Germinal center (tissue), 1 donor: ENCODE results near the gene CTPS2.
"Not testable (repeated sequence)": the region's sequence is repeated elsewhere in the genome, so short reads cannot be mapped to it uniquely, and the experiment has no call there.

ENCODE experiments used
- DNase-seq: peaks from one replicate; pipeline ENCODE4 v3.0.0; 2012; ENCODE audit warnings: mixed read lengths, low spot score

Gene CTPS2

GRCh38 chrX:16603822-16604221, 108.6 kb downstream of the CTPS2 start:
- no peak for DNase-seq

DNA sequence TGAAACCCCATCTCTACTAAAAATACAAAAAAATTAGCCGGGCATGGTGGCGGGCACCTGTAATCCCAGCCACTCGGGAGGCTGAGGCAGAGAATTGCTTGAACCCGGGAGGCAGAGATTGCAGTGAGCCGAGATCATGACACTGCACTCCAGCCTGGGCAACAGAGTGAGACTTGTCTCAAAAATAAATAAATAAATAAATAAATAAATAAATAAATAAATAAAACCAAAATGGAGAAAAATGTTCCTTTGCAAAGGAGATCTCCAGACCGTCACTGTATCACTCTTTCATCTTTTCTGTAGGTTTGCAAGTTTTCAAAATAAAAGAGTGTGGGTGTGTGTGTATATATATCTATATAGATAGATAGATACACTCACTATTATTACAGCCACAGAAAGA, 109.2 kb downstream of the CTPS2 start:
- not testable (repeated sequence) for DNase-seq

DNA sequence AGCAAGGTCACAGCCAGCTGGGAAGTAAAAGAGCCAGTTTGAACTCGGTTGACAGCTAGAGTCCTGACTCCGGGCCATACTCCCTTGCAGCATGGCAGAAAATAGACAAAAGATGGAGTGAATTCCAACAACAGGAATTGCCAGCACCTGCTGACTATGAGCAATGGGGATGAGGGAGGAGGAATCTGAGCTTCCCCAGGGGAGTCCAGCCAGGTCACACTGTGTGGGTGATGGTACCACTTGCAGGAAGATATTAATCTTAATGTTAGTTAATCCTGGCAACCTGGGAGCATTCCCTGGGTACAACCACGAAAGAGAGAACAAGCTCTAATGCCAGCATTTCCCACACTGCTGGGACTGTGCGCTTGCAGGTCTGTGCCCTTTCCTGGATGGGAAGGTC, 110.6 kb downstream of the CTPS2 start:
- no peak for DNase-seq

GRCh38 chrX:16594490-16594889, 118.0 kb downstream of the CTPS2 start:
- no peak for DNase-seq

DNA sequence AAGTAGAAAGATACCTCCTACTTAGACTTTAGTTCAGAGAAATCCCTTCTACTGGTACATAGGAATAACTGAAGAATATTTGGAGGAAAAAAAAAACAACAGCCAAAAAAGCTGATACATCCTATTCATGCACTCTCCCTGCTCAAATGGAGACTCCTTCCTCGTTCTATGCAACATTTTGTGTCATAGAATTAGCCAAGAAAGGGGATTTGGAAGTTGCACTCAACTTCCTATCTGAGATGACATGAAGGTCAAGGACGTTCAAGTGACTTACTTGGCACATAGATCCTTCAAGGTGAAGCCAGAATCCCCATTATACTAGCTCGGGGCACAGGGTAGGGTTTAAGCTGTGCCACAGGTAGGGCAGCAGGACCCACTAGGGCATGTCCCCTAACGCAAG, 118.7 kb downstream of the CTPS2 start:
- no peak for DNase-seq

- DNase-seq, result no peak
These were observed 120.2 kb downstream of the CTPS2 start for GRCh38 chrX:16592194-16592770.

DNA sequence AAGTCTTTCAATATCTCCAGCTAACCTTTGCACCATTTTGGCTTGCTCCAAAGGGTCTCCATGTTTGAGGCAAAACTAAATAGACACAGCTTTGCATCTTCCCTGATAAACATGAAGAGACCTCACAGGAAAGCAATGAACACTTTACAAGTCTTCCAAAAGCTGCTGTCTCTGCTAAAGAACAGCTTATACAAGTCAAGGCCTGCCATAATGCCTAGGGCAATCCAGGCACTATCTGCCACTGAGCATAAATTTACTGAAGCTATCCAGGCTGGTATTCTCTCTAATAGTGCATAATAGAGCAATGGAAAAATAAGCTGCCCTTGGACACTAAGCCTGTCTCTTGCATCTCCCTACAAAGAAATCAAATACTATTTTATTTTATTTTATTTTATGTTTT, 122.6 kb downstream of the CTPS2 start:
- no peak for DNase-seq

- DNase-seq, result no peak
These were observed 123.3 kb downstream of the CTPS2 start for GRCh38 chrX:16589211-16589610.

GRCh38 chrX:16588266-16588665, 124.2 kb downstream of the CTPS2 start:
- DNase-seq, result no peak

GRCh38 chrX:16587836-16588235, 124.6 kb downstream of the CTPS2 start:
- no peak for DNase-seq

- DNase-seq, result no peak
These were observed 125.9 kb downstream of the CTPS2 start for GRCh38 chrX:16586377-16587112.

- DNase-seq, result no peak
These were observed 126.7 kb downstream of the CTPS2 start for GRCh38 chrX:16585486-16586376.

DNA sequence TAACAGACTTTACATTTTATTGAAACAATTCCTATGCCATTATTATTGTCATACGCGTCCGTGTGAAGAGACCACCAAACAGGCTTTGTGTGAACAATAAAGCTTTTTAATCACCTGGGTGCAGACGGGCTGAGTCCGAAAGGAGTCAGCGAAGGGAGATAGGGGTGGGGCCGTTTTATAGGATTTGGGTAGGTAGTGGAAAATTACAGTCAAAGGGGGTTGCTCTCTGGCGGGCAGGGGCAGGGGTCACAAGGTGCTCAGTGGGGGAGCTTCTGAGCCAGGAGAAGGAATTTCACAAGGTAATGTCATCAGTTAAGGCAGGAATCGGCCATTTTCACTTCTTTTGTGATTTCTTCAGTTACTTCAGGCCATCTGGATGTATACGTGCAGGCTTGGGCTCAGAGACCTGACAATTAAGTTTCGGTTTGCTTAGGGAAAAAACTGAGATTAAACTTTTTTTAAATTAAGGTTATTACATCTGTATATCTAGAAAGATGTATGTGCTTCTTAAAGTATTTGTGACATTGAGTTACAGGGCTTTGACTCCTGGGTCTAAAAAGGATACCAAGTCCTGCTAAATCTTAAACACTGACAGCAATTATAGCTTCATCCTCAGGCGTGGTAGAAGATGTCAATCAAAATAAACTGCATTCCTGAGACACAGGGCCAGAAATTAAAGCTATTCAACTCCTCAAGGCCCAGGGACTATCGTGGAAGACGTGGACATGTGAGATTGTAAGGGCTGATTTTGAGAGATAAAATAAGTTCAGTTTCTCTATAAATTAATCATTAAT, 132.3 kb downstream of the CTPS2 start:
- not testable (repeated sequence) for DNase-seq

GRCh38 chrX:16579517-16579916, 133.0 kb downstream of the CTPS2 start:
- DNase-seq, result no peak

DNA sequence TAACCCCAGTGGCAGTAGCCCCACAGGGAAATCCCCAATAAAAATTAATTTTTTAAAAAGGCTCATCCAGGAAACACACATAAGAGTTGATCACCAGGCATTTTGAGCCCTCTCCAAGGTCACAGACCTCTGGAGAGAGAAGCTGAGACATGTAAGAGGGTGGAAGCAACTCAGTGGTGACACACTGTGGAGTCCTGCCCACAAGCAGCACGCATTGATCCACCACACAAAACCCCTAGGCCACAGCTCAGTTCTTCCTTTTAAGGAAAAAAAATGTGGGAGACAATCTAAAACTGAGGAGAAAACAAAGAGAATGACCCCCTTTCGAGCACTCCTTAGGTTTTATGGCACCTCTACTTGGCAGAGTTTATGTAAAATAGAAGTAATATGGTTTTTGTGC, 134.3 kb downstream of the CTPS2 start:
- no peak for DNase-seq

- no peak for DNase-seq
These were observed 134.9 kb downstream of the CTPS2 start for GRCh38 chrX:16577483-16578029.

- not testable (repeated sequence) for DNase-seq
These were observed 137.1 kb downstream of the CTPS2 start for GRCh38 chrX:16575388-16575787.

DNA sequence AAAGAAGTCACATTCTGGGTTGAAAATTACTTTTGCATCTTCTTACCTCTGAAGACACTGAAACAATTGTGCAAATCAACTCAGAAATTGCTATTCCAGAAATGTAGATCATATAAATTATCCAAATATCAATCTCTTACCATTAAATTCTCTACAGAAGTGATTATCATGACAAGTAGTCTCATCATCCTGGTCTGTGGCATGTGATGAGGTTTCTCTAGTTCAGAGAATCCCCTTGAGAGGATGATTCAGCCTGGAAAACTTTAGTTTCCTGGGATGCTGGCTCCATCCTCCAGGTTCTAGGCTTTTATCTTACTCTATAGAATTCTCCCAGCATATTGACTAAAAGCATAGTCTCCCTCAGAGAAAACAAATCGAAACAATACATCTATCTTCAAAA, 138.7 kb downstream of the CTPS2 start:
- no peak for DNase-seq

GRCh38 chrX:16567681-16568080, 144.8 kb downstream of the CTPS2 start:
- DNase-seq, result no peak

- DNase-seq, result no peak
These were observed 145.9 kb downstream of the CTPS2 start for GRCh38 chrX:16566571-16566970.

GRCh38 chrX:16560173-16560572, 152.3 kb downstream of the CTPS2 start:
- DNase-seq, result no peak

DNA sequence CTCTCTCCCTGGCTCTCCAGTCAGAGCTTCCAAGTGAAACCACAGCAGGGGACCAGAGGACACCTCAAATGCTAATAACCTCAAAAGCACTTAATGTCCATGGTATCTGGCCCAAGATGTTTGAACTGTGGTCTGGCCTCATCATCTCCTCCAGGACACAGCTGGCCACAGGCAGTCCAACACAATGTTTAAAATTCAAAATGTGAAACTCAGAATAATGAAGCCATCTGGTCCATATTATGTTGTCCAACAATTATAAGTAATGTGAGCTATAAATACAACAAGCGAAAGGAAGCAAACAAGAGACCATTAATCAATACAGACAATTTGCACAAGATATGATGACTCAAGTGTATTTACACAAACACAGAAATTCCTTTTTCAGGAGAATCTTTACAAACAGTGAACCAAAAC, 153.3 kb downstream of the CTPS2 start:
- no peak for DNase-seq
